Esophagus muscularis mucosa (tissue), 3 donors: ENCODE results near the gene SNRNP48.

ENCODE experiments used
- POLR2AphosphoS5 ChIP-seq, 2 donors: sonication (generic); formaldehyde crosslinking; IDR thresholded peaks; one replicate each; pipeline ENCODE4 v1.6.1; 2017; ENCODE audit warnings: antibody characterized with exemption in 2 of 2
- TF ChIP-seq, protein P1 (sequence below), 3 experiments: fragments of 200-600 bp in 2 of 3; fragments of 450-650 bp in 1 of 3; sonication (generic) in 2 of 3; IDR thresholded peaks; one replicate each; pipeline ENCODE4 v1.5.1; 2017 to 2019; ENCODE audit warnings: antibody characterized with exemption in 3 of 3, mild to moderate bottlenecking in 2 of 3, moderate library complexity in 1 of 3

DNA sequence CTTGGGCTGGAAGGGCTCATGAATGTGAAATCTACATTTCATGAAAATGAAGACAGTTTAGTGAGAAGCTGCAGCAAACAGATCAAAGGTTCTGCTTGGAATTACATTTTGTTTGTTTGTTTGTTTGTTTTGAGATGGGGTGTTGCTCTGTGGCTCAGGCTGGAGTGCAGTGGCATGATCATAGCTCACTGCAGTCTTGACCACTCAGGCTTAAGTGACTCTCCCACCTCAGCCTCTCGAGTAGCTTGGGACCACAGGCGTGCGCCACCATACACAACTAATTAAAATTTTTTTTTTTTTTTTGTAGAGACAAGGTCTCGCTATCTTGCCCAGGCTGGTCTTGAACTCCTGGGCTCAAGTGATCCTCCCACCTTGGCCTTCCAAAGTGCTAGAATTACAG lies 42.7 kb upstream of the SNRNP48 start:
- TF ChIP-seq, protein P1, sequence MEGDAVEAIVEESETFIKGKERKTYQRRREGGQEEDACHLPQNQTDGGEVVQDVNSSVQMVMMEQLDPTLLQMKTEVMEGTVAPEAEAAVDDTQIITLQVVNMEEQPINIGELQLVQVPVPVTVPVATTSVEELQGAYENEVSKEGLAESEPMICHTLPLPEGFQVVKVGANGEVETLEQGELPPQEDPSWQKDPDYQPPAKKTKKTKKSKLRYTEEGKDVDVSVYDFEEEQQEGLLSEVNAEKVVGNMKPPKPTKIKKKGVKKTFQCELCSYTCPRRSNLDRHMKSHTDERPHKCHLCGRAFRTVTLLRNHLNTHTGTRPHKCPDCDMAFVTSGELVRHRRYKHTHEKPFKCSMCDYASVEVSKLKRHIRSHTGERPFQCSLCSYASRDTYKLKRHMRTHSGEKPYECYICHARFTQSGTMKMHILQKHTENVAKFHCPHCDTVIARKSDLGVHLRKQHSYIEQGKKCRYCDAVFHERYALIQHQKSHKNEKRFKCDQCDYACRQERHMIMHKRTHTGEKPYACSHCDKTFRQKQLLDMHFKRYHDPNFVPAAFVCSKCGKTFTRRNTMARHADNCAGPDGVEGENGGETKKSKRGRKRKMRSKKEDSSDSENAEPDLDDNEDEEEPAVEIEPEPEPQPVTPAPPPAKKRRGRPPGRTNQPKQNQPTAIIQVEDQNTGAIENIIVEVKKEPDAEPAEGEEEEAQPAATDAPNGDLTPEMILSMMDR (IDR thresholded peaks at IDR 0.05): no peak
- no peak for TF ChIP-seq POLR2AphosphoS5 (IDR thresholded peaks at IDR 0.05)
